ENCODE results near the gene SNAPIN. TPM values are rescaled to one million over a fixed set of nuclear protein-coding genes. Genes with fewer than 3 reads are reported as not detected.

SNAPIN gene
- total RNA-seq, 1 experiment from 2014 or later = 23.4 TPM

DNA sequence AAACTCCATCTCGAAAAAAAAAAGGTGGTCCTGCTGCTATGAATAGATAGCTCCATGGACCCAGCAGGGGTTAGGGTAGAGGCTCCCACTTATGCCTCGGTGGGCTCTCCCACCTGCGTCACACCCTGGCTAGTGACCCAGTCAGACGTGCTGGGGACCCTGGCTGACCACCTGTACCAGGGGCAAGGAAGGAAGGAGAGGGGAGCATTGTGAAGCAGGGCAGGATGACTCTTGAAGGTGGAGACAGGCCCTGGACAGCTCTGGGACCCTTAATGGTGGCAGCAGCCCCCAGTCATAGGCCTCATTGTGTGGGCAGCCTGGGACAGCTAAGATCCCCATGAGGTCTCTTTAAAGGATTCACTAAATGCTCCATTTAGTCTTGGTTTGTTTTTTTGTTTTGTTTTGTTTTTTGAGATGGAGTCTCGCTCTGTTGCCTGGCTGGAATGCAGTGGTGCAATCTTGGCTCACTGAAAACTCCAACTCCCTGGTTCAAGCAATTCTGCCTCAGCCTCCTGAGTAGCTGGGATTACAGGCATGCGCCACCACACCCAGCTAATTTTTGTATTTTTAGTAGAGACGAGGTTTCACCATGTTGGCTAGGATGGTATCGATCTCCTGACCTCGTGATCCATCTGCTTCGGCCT lies 10.4 kb upstream of the SNAPIN start:
- H3K4me3 Mint-ChIP-seq = no peak overlapping the region
- ATAC-seq = no peak; the same call in 1 of the 2 replicates

DNA sequence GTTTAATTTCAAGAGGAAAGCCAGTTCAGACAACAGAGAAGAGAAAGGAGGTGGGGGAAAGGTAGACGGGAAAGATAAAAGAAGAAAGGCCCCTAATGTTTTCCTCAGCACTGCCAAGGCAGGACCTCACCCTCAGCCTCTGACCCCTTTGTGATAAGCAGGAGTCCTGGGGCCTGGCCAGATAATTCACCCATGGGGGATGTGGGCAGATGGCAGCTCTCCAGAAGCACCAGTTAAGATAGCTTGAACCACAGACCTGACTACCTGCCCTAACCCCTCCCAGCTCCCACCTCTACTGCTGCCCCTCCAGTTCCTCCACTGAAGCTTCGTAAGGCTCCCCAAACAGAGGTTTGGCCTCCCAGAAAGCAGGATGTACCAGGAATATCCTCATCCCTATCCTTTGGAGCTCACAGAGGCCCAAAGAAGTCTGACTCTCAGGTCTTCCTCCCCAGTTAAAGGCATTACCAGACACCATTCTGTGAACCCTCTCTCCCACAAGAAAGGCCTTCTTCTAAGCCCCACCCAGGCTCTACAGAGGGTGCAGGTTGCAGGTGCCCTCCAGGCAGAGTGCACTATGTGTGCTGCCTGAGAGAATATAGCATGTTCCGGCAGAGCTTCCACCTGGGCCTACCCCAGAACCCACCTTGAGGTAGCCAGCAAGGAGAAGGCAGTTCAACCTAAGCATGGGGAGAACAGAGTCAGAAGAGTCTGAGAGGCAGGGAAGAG lies 9.2 kb upstream of the SNAPIN start:
- H3K9me3 Mint-ChIP-seq = no peaks in the 10 kb centered on the region
- CTCF ChIA-PET = interaction anchor here (0.5 to 1.7 kb wide), 6 partner anchors 22 to 139 kb away, joined by 3 to 6 read pairs (median 4); partner anchors contain the start of gene S100A13
- TF ChIP-seq ZNF232 (CRISPR knock-in tag; IDR thresholded peaks at IDR 0.05) (no peak), NFE2L1 (CRISPR knock-in tag; IDR thresholded peaks at IDR 0.05) (no peak), TP53 (CRISPR knock-in tag; IDR thresholded peaks at IDR 0.05) (no peak), GTF2I (CRISPR knock-in tag; conservative IDR thresholded peaks at IDR 0.05) (no peak), TCF7 (CRISPR knock-in tag; IDR thresholded peaks at IDR 0.05; ENCODE audit: low read depth) (no peak), KAT7 (CRISPR knock-in tag; IDR thresholded peaks at IDR 0.05; ENCODE audit: borderline replicate concordance) (no peak), ZNF219 (CRISPR knock-in tag; IDR thresholded peaks at IDR 0.05; ENCODE audit: borderline replicate concordance) (no peak), SMAD4 (CRISPR knock-in tag; IDR thresholded peaks at IDR 0.05) (no peak), FOXK1 (CRISPR knock-in tag; IDR thresholded peaks at IDR 0.05) (no peak), NFATC4 (CRISPR knock-in tag; IDR thresholded peaks at IDR 0.05) (no peak)
- TF ChIP-seq, protein P1, sequence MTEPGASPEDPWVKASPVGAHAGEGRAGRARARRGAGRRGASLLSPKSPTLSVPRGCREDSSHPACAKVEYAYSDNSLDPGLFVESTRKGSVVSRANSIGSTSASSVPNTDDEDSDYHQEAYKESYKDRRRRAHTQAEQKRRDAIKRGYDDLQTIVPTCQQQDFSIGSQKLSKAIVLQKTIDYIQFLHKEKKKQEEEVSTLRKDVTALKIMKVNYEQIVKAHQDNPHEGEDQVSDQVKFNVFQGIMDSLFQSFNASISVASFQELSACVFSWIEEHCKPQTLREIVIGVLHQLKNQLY (CRISPR knock-in tag; IDR thresholded peaks at IDR 0.05) = no peak
- TF ChIP-seq, protein P2, sequence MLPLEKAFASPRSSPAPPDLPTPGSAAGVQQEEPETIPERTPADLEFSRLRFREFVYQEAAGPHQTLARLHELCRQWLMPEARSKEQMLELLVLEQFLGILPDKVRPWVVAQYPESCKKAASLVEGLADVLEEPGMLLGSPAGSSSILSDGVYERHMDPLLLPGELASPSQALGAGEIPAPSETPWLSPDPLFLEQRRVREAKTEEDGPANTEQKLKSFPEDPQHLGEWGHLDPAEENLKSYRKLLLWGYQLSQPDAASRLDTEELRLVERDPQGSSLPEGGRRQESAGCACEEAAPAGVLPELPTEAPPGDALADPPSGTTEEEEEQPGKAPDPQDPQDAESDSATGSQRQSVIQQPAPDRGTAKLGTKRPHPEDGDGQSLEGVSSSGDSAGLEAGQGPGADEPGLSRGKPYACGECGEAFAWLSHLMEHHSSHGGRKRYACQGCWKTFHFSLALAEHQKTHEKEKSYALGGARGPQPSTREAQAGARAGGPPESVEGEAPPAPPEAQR (CRISPR knock-in tag; IDR thresholded peaks at IDR 0.05) = no peak

More for the DNA sequence above, 10.4 kb upstream of the SNAPIN start:
- CTCF ChIA-PET = interaction anchor here (0.5 to 2.2 kb wide), 10 partner anchors 14 to 319 kb away, joined by 3 to 12 read pairs (median 4); partner anchors contain the start of genes CHTOP, CREB3L4, S100A13 and S100A6
- POLR2A ChIA-PET = interaction anchor here (0.8 to 3.4 kb wide), 4 partner anchors 12 to 61 kb away, joined by 4 to 14 read pairs (median 5); partner anchors contain the start of genes CHTOP, S100A1 and S100A13
- DNase-seq (ENCODE audit: low spot score) = no peak
- Mint-ChIP-seq H3K9me3 (no peaks in the 10 kb centered on the region), H3K4me1 (peaks cover 8% of the 10 kb centered on the region), H3K27ac (peak overlapping the region; percentile 64; the same call in 1 of the 2 replicates), H3K36me3 (peaks cover 29% of the 10 kb centered on the region), H3K27me3 (ENCODE audit: low read depth) (no peaks in the 10 kb centered on the region)
- TF ChIP-seq, protein P3, sequence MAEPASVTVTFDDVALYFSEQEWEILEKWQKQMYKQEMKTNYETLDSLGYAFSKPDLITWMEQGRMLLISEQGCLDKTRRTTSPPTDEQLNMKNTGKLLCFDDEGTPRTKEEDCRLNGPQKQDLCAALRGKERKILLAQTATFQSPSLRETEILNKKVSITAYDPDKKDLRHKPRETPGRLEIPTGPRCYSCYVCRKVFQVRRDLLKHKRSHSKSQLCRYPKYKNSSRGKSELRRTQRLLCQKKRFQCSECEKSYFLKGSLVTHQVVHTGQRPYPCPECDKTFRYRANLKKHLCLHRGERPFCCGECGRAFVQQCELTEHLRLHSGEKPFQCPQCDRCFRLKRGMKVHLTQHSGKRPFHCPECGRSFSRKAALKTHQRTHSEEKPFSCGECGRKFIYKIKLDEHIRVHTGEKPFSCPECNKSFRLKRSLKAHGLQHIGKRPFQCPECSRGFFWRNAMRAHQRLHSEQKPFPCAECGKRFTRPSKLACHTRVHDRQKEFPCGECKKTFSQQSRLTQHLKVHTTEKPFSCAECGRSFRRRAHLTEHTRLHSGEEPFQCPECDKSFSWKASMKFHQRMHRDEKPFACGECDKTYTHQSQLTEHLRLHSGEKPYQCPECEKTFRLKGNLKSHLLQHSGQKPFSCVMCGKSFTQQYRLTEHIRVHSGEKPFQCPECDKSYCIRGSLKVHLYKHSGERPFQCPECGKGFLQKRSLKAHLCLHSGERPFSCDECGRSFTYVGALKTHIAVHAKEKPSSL (CRISPR knock-in tag; conservative IDR thresholded peaks at IDR 0.05) = peak; percentile 58; the same call in 1 of the 2 replicates
- TF ChIP-seq, protein P4, sequence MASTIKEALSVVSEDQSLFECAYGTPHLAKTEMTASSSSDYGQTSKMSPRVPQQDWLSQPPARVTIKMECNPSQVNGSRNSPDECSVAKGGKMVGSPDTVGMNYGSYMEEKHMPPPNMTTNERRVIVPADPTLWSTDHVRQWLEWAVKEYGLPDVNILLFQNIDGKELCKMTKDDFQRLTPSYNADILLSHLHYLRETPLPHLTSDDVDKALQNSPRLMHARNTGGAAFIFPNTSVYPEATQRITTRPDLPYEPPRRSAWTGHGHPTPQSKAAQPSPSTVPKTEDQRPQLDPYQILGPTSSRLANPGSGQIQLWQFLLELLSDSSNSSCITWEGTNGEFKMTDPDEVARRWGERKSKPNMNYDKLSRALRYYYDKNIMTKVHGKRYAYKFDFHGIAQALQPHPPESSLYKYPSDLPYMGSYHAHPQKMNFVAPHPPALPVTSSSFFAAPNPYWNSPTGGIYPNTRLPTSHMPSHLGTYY (CRISPR knock-in tag; IDR thresholded peaks at IDR 0.05) = 0 out of 2 replicates have a peak, but pooled peaks have one; percentile 2
- TF ChIP-seq, protein P5, sequence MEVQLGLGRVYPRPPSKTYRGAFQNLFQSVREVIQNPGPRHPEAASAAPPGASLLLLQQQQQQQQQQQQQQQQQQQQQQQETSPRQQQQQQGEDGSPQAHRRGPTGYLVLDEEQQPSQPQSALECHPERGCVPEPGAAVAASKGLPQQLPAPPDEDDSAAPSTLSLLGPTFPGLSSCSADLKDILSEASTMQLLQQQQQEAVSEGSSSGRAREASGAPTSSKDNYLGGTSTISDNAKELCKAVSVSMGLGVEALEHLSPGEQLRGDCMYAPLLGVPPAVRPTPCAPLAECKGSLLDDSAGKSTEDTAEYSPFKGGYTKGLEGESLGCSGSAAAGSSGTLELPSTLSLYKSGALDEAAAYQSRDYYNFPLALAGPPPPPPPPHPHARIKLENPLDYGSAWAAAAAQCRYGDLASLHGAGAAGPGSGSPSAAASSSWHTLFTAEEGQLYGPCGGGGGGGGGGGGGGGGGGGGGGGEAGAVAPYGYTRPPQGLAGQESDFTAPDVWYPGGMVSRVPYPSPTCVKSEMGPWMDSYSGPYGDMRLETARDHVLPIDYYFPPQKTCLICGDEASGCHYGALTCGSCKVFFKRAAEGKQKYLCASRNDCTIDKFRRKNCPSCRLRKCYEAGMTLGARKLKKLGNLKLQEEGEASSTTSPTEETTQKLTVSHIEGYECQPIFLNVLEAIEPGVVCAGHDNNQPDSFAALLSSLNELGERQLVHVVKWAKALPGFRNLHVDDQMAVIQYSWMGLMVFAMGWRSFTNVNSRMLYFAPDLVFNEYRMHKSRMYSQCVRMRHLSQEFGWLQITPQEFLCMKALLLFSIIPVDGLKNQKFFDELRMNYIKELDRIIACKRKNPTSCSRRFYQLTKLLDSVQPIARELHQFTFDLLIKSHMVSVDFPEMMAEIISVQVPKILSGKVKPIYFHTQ (CRISPR knock-in tag; IDR thresholded peaks at IDR 0.05) = no peak
- TF ChIP-seq, protein P6, sequence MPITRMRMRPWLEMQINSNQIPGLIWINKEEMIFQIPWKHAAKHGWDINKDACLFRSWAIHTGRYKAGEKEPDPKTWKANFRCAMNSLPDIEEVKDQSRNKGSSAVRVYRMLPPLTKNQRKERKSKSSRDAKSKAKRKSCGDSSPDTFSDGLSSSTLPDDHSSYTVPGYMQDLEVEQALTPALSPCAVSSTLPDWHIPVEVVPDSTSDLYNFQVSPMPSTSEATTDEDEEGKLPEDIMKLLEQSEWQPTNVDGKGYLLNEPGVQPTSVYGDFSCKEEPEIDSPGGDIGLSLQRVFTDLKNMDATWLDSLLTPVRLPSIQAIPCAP (CRISPR knock-in tag; IDR thresholded peaks at IDR 0.05) = no peak
- TF ChIP-seq, protein P7, sequence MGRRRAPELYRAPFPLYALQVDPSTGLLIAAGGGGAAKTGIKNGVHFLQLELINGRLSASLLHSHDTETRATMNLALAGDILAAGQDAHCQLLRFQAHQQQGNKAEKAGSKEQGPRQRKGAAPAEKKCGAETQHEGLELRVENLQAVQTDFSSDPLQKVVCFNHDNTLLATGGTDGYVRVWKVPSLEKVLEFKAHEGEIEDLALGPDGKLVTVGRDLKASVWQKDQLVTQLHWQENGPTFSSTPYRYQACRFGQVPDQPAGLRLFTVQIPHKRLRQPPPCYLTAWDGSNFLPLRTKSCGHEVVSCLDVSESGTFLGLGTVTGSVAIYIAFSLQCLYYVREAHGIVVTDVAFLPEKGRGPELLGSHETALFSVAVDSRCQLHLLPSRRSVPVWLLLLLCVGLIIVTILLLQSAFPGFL (CRISPR knock-in tag; IDR thresholded peaks at IDR 0.05; ENCODE audit: borderline replicate concordance) = no peak
- TF ChIP-seq NFATC4 (CRISPR knock-in tag; IDR thresholded peaks at IDR 0.05) (peak; percentile 79), EMX1 (CRISPR knock-in tag; IDR thresholded peaks at IDR 0.05) (0 out of 2 replicates have a peak, but pooled peaks have one; percentile 78), ZNF416 (CRISPR knock-in tag; IDR thresholded peaks at IDR 0.05) (peak; percentile 28; the same call in 1 of the 2 replicates)

More for the DNA sequence above, 9.2 kb upstream of the SNAPIN start:
- DNase-seq (ENCODE audit: low spot score) (no peak), ATAC-seq (no peak)
- peaks cover 17% of the 10 kb centered on the region for H3K36me3 Mint-ChIP-seq
- H3K27me3 Mint-ChIP-seq (ENCODE audit: low read depth) = peaks cover 2% of the 10 kb centered on the region; the same call in 1 of the 2 replicates
- peaks cover 8% of the 10 kb centered on the region for H3K4me1 Mint-ChIP-seq
- POLR2A ChIA-PET = interaction anchor here (0.8 to 3.4 kb wide), 4 partner anchors 9 to 21 kb away, joined by 3 to 14 read pairs (median 4); partner anchors contain the start of genes CHTOP, S100A1, S100A13 and SNAPIN
- H3K4me3 Mint-ChIP-seq = no peak overlapping the region
- H3K27ac Mint-ChIP-seq = no peak overlapping the region

Measured in WTC11 (cell line).